Measurements from ENCODE around the gene MIEN1.
"Not testable (repeated sequence)": the region's sequence is repeated elsewhere in the genome, so short reads cannot be mapped to it uniquely, and the experiment has no call there.

Gene MIEN1

GRCh38 chr17:39730095-39730921, at the start of gene MIEN1:
TSS of gene MIEN1 (minus strand) at chr17:39730532. CDS start at chr17:39730495, 37 bp downstream.
- DNase-seq, result no peak

- no peak for DNase-seq
These were observed 47.4 kb upstream of the MIEN1 start for GRCh38 chr17:39777534-39778365.

GRCh38 chr17:39776252-39776651, 45.9 kb upstream of the MIEN1 start:
- no peak for DNase-seq

GRCh38 chr17:39775031-39775430, 44.7 kb upstream of the MIEN1 start:
- DNase-seq, result no peak

GRCh38 chr17:39774047-39774446, 43.7 kb upstream of the MIEN1 start:
- no peak for DNase-seq

GRCh38 chr17:39772987-39773934, 42.9 kb upstream of the MIEN1 start:
- DNase-seq, result no peak

- DNase-seq, result no peak
These were observed 42.1 kb upstream of the MIEN1 start for GRCh38 chr17:39772415-39772814.

- DNase-seq, result no peak
These were observed 39.7 kb upstream of the MIEN1 start for GRCh38 chr17:39769974-39770587.

GRCh38 chr17:39767147-39767546, 36.8 kb upstream of the MIEN1 start:
- DNase-seq, result no peak

GRCh38 chr17:39765766-39766165, 35.4 kb upstream of the MIEN1 start:
- DNase-seq, result no peak

GRCh38 chr17:39765175-39765574, 34.8 kb upstream of the MIEN1 start:
- DNase-seq, result no peak

GRCh38 chr17:39764171-39764570, 33.8 kb upstream of the MIEN1 start:
- not testable (repeated sequence) for DNase-seq

GRCh38 chr17:39763051-39763820, 32.9 kb upstream of the MIEN1 start:
- DNase-seq, result no peak

GRCh38 chr17:39761861-39762496, 31.6 kb upstream of the MIEN1 start:
- DNase-seq, result no peak

GRCh38 chr17:39759204-39759603, 28.9 kb upstream of the MIEN1 start:
- no peak for DNase-seq

GRCh38 chr17:39757931-39758873, 27.9 kb upstream of the MIEN1 start:
- DNase-seq, result no peak

- no peak for DNase-seq
These were observed 26.9 kb upstream of the MIEN1 start for GRCh38 chr17:39757176-39757662.

GRCh38 chr17:39756380-39757079, 26.2 kb upstream of the MIEN1 start:
- no peak for DNase-seq
